Hepatocyte (in vitro differentiated cells): ENCODE data around the gene SERAC1. TPM values are rescaled to one million over a fixed set of nuclear protein-coding genes. Genes with fewer than 3 reads are reported as not detected.
A peak's percentile ranks its signal among the peaks of the same experiment; 100 is the strongest.

Source experiments
- DNase-seq: peaks from one replicate; pipeline ENCODE4 v3.0.0-alpha.2; 2016; ENCODE audit warnings: low spot score
- H2AFZ ChIP-seq: fragments of 200-600 bp; sonication (generic); 2 replicates; pipeline ENCODE4 v1.6.0; 2016; ENCODE audit warnings: antibody characterized with exemption, mild to moderate bottlenecking
- H3K27ac ChIP-seq: fragments of 200-600 bp; sonication (generic); 2 replicates; pipeline ENCODE4 v1.5.1; 2016; ENCODE audit warnings: mild to moderate bottlenecking
- H3K27me3 ChIP-seq: fragments of 200-600 bp; sonication (generic); 2 replicates; pipeline ENCODE4 v1.6.1; 2016
- H3K36me3 ChIP-seq: fragments of 200-600 bp; sonication (generic); replicated peaks from 2 replicates; pipeline ENCODE4 v1.5.1; 2016; ENCODE audit warnings: low read depth; ENCODE audit not compliant: insufficient read depth
- H3K4me1 ChIP-seq: fragments of 200-600 bp; sonication (generic); 2 replicates; pipeline ENCODE4 v1.5.1; 2016; ENCODE audit warnings: mild to moderate bottlenecking, moderate library complexity; ENCODE audit not compliant: insufficient read depth
- H3K4me2 ChIP-seq: fragments of 200-600 bp; sonication (generic); 2 replicates; pipeline ENCODE4 v1.6.0; 2016
- H3K4me3 ChIP-seq: fragments of 200-600 bp; sonication (generic); 2 replicates; pipeline ENCODE4 v1.5.1; 2016; ENCODE audit warnings: mild to moderate bottlenecking
- H3K79me2 ChIP-seq: fragments of 200-600 bp; sonication (generic); 2 replicates; pipeline ENCODE4 v1.6.0; 2017; ENCODE audit warnings: mild to moderate bottlenecking
- H3K9me2 ChIP-seq: fragments of 200-600 bp; sonication (generic); replicated peaks from 2 replicates; pipeline ENCODE4 v1.6.0; 2017; ENCODE audit warnings: mild to moderate bottlenecking; ENCODE audit not compliant: insufficient read depth
- H3K9me3 ChIP-seq: fragments of 200-600 bp; sonication (generic); 2 replicates; pipeline ENCODE4 v1.5.1; 2016; ENCODE audit warnings: low read depth, mild to moderate bottlenecking
- H4K20me1 ChIP-seq: fragments of 200-600 bp; sonication (generic); 2 replicates; pipeline ENCODE4 v1.6.0; 2016; ENCODE audit warnings: mild to moderate bottlenecking; ENCODE audit not compliant: insufficient read depth, poor library complexity, severe bottlenecking
- CTCF ChIP-seq: fragments of 200-600 bp; sonication (generic); IDR thresholded peaks from 2 replicates; pipeline ENCODE4 v1.5.1; 2016; ENCODE audit warnings: antibody characterized with exemption, mild to moderate bottlenecking; ENCODE audit not compliant: poor library complexity
- EZH2 ChIP-seq: fragments of 200-600 bp; sonication (generic); IDR thresholded peaks from 2 replicates; pipeline ENCODE4 v1.6.1; 2016; ENCODE audit warnings: antibody characterized with exemption, mild to moderate bottlenecking, borderline replicate concordance
- EZH2phosphoT487 ChIP-seq: fragments of 200-600 bp; sonication (generic); IDR thresholded peaks from one replicate; pipeline ENCODE4 v1.6.1; 2018; ENCODE audit warnings: antibody characterized with exemption, mild to moderate bottlenecking, low read depth, moderate library complexity; ENCODE audit not compliant: unreplicated experiment, severe bottlenecking
- WGBS: methylation state at CpG from one replicate; pipeline ENCODE4 v1.1.6; 2016; ENCODE audit warnings: low lambda C conversion rate; ENCODE audit errors: missing lambda C conversion rate; 5-methylcytosine and 5-hydroxymethylcytosine counted together
- polyA plus RNA-seq: library from polyadenylated mRNA; unstranded; fragments of >200 nt; fragmentation: Nextera tagmentation; extraction: Ambion mirVana; gene quantifications from 2 replicates; pipeline ENCODE4 v1.2.1, GENCODE V29; 2016
- total RNA-seq: library from RNA; depleted of rRNA; stranded (reverse); fragments of >200 nt; gene quantifications from 2 replicates; pipeline ENCODE4 v1.2.3, GENCODE V29; 2014

SERAC1 gene
- total and polyA plus RNA-seq, 2 experiments from 2014 or later, result 4.9 to 15.2 TPM

- DNase-seq, result peak; percentile 78
- 84% methylated on average over 14 of the region's 14 CpGs for WGBS
- TF ChIP-seq CTCF, result no peak
- TF ChIP-seq EZH2, result no peak
- TF ChIP-seq EZH2phosphoT487, result no peak
- Histone ChIP-seq H3K36me3 (no peaks in the 10 kb centered on the region), H4K20me1 (no peaks in the 10 kb centered on the region), H3K4me2 (no peak overlapping the region), H2AFZ (no peak overlapping the region), H3K9me3 (no peaks in the 10 kb centered on the region), H3K9me2 (no peaks in the 10 kb centered on the region), H3K79me2 (no peaks in the 10 kb centered on the region), H3K4me3 (no peak overlapping the region), H3K27me3 (no peaks in the 10 kb centered on the region), H3K4me1 (peaks cover 10% of the 10 kb centered on the region), H3K27ac (peak overlapping the region; percentile 79)
Measured at GRCh38 chr6:158068893-158069799, 98.9 kb downstream of the SERAC1 start.

- TF ChIP-seq CTCF (no peak), EZH2phosphoT487 (no peak), EZH2 (no peak)
- Histone ChIP-seq H3K4me2 (no peak overlapping the region), H3K36me3 (no peaks in the 10 kb centered on the region), H3K27ac (peak overlapping the region; percentile 79), H3K79me2 (no peaks in the 10 kb centered on the region), H3K9me3 (no peaks in the 10 kb centered on the region), H3K9me2 (no peaks in the 10 kb centered on the region), H2AFZ (no peak overlapping the region), H3K4me1 (peaks cover 10% of the 10 kb centered on the region), H3K27me3 (no peaks in the 10 kb centered on the region), H4K20me1 (no peaks in the 10 kb centered on the region), H3K4me3 (no peak overlapping the region)
- WGBS, result 91% methylated on average over 10 of the region's 10 CpGs
- no peak for DNase-seq
Measured at GRCh38 chr6:158068156-158068892, 99.7 kb downstream of the SERAC1 start.

- Histone ChIP-seq H3K36me3 (no peaks in the 10 kb centered on the region), H3K27me3 (no peaks in the 10 kb centered on the region)
- 93% methylated on average over 10 of the region's 10 CpGs for WGBS
Measured at GRCh38 chr6:158067436-158068015, 100.5 kb downstream of the SERAC1 start.

More at GRCh38 chr6:158067436-158068015, 100.5 kb downstream of the SERAC1 start:
- Histone ChIP-seq H3K9me2 (no peaks in the 10 kb centered on the region), H3K9me3 (no peaks in the 10 kb centered on the region), H3K27ac (no peak overlapping the region), H4K20me1 (no peaks in the 10 kb centered on the region), H3K4me2 (no peak overlapping the region), H2AFZ (no peak overlapping the region), H3K4me1 (peaks cover 10% of the 10 kb centered on the region), H3K4me3 (no peak overlapping the region), H3K79me2 (no peaks in the 10 kb centered on the region)
- TF ChIP-seq EZH2, result no peak
- no peak for TF ChIP-seq CTCF
- TF ChIP-seq EZH2phosphoT487, result no peak
- DNase-seq, result no peak
